A673 (cell line): ENCODE measurements around the gene CNN2. TPM values are rescaled to one million over a fixed set of nuclear protein-coding genes. Genes with fewer than 3 reads are reported as not detected.

Experiments
- BruUV-seq: library from RNA; stranded (reverse); fragments of 400-500 nt; replicated peaks from 2 replicates; lab custom pipeline; 2021; lab: Mats Ljungman, UMichigan
- CTCF ChIA-PET: fragments of 300-600 bp; sonication (Branson Sonifier 250); formaldehyde crosslinking; loops from one replicate; lab custom pipeline; 2022; ENCODE audit warnings: antibody characterized with exemption; lab: Charles Lee
- POLR2A ChIA-PET: fragments of 300-600 bp; sonication (Branson Sonifier 250); formaldehyde crosslinking; loops from one replicate; lab custom pipeline; 2022; ENCODE audit warnings: antibody characterized with exemption; ENCODE audit not compliant: low non-redundant PET; lab: Charles Lee
- DNase-seq: peaks from one replicate; pipeline ENCODE4 v3.0.0-alpha.2; 2015; ENCODE audit warnings: low spot score
- H3K27ac ChIP-seq: fragments of 200-600 bp; sonication (generic); 2 replicates; pipeline ENCODE4 v1.5.1; 2016; ENCODE audit warnings: mixed run types, low read depth, mild to moderate bottlenecking, mixed read lengths, antibody characterized with exemption, low read length; ENCODE audit not compliant: poor library complexity, severe bottlenecking
- H3K27me3 ChIP-seq: fragments of 200-600 bp; sonication (generic); replicated peaks from 2 replicates; pipeline ENCODE4 v1.6.1; 2017; ENCODE audit warnings: mixed run types, low read depth, mild to moderate bottlenecking, mixed read lengths, antibody characterized with exemption, low read length; ENCODE audit not compliant: insufficient read depth, poor library complexity
- H3K36me3 ChIP-seq: fragments of 200-600 bp; sonication (generic); 2 replicates; pipeline ENCODE4 v1.6.1; 2016; ENCODE audit warnings: mixed run types, mild to moderate bottlenecking, mixed read lengths, antibody characterized with exemption, low read length; ENCODE audit not compliant: insufficient read depth, poor library complexity, severe bottlenecking
- H3K4me1 ChIP-seq: fragments of 200-600 bp; sonication (generic); 2 replicates; pipeline ENCODE4 v1.6.1; 2017; ENCODE audit warnings: mixed run types, mild to moderate bottlenecking, mixed read lengths, antibody characterized with exemption, low read length; ENCODE audit not compliant: insufficient read depth, poor library complexity, severe bottlenecking
- H3K4me3 ChIP-seq: fragments of 200-600 bp; sonication (generic); 2 replicates; pipeline ENCODE4 v1.5.1; 2016; ENCODE audit warnings: low read depth, mixed run types, mild to moderate bottlenecking, mixed read lengths, low read length; ENCODE audit not compliant: poor library complexity, severe bottlenecking
- H3K9me3 ChIP-seq: fragments of 200-600 bp; sonication (generic); 2 replicates; pipeline ENCODE4 v1.6.1; 2016; ENCODE audit warnings: mixed run types, low read depth, mild to moderate bottlenecking, mixed read lengths, antibody characterized with exemption, low read length; ENCODE audit not compliant: poor library complexity, severe bottlenecking
- CTCF ChIP-seq: fragments of 300-800, 200-600 bp; sonication (generic); conservative IDR thresholded peaks from 2 replicates; pipeline ENCODE4 v1.5.1; 2017; ENCODE audit warnings: low read depth, mild to moderate bottlenecking, antibody characterized with exemption, low read length, moderate library complexity, mixed read lengths
- EZH2 ChIP-seq: fragments of 200-600 bp; sonication (generic); IDR thresholded peaks from 2 replicates; pipeline ENCODE4 v1.6.1; 2017; ENCODE audit warnings: borderline replicate concordance, low read depth, mild to moderate bottlenecking, mixed read lengths, antibody characterized with exemption, low read length; ENCODE audit not compliant: poor library complexity, severe bottlenecking
- intact Hi-C: fragments of 100-400 bp; cut with micrococcal nuclease; formaldehyde crosslinking; loops from one replicate; pipeline ENCODE4 v1.10.0; 2022; ENCODE audit not compliant: unreplicated experiment
- total RNA-seq: library from RNA; stranded (reverse); gene quantifications from 2 replicates; pipeline ENCODE4 v1.2.3, GENCODE V29; 2021

Gene CNN2
- total RNA-seq, 1 experiment from 2014 or later: 112 TPM

- POLR2A ChIA-PET: no interaction called here
- Histone ChIP-seq H3K27ac (peak overlapping the region; percentile 61), H3K36me3 (peaks cover 20% of the 10 kb centered on the region), H3K27me3 (no peaks in the 10 kb centered on the region), H3K4me1 (peaks cover 30% of the 10 kb centered on the region), H3K9me3 (no peaks in the 10 kb centered on the region), H3K4me3 (no peak overlapping the region)
- DNase-seq: no peak
- CTCF ChIA-PET: no interaction called here
- TF ChIP-seq EZH2: no peak
- TF ChIP-seq CTCF: no peak
- intact Hi-C loops: no loop called here
- no TSS peak for BruUV-seq
Observed at GRCh38 chr19:1017115-1017905, 9.1 kb upstream of the CNN2 start.

- no peak overlapping the region for H3K4me3 ChIP-seq
- ChIA-PET POLR2A (no interaction called here), CTCF (no interaction called here)
- intact Hi-C loops: no loop called here
- DNase-seq: no peak
- no peaks in the 10 kb centered on the region for H3K27me3 ChIP-seq
- H3K9me3 ChIP-seq: no peaks in the 10 kb centered on the region
- peaks cover 30% of the 10 kb centered on the region for H3K4me1 ChIP-seq
- BruUV-seq: no TSS peak
- TF ChIP-seq EZH2 (no peak), CTCF (no peak)
- H3K27ac ChIP-seq: peak overlapping the region; percentile 61
- peaks cover 16% of the 10 kb centered on the region for H3K36me3 ChIP-seq
Observed at GRCh38 chr19:1017906-1018305, 8.5 kb upstream of the CNN2 start.

- BruUV-seq: no TSS peak
- peaks cover 11% of the 10 kb centered on the region for H3K36me3 ChIP-seq
- intact Hi-C loops: no loop called here
- no peak for DNase-seq
- ChIA-PET CTCF (no interaction called here), POLR2A (no interaction called here)
- no peak overlapping the region for H3K4me3 ChIP-seq
- no peaks in the 10 kb centered on the region for H3K9me3 ChIP-seq
- H3K27me3 ChIP-seq: no peaks in the 10 kb centered on the region
- H3K4me1 ChIP-seq: peaks cover 30% of the 10 kb centered on the region
- peak overlapping the region; percentile 61 for H3K27ac ChIP-seq
- TF ChIP-seq EZH2 (no peak), CTCF (no peak)
Observed at GRCh38 chr19:1018393-1018792, 8.0 kb upstream of the CNN2 start.
